ENCODE data around the gene ATP8B1.

The ATP8B1 gene

DNA sequence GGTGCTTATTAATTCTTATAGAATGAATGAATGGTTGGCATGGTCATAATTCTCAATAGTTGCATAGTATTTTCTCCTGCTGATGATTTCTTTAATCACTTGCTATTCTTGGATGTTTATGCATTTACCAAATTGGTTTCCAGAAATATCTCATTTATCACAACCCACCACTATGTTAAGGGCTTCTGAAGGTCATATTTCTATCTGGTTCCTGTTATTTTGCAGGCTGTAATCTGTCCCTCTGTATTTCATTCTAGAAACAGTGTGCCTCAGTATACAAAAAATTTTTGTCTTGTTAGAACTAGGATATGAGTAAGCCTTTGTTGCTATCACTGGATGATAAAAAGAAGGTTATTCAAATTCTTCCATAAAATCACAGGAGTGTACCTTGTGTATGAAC, 6.1 kb upstream of the ATP8B1 start:
- no peak overlapping the region for H2AFZ ChIP-seq (ENCODE audit: low read depth, low read length)
- no peaks in the 10 kb centered on the region for H3K27me3 ChIP-seq (ENCODE audit: insufficient read depth, low read length, poor library complexity)
- no peak overlapping the region for H3K4me2 ChIP-seq (ENCODE audit: insufficient read depth, low read length)
- no peak overlapping the region for H3K9ac ChIP-seq (ENCODE audit: low read depth, low read length)
- ATAC-seq (ENCODE audit: insufficient read depth, low read depth) (no peak), DNase-seq (no peak)
- peaks cover 5% of the 10 kb centered on the region for H3K9me3 ChIP-seq (ENCODE audit: insufficient read depth, low read length, severe bottlenecking)
- no peaks in the 10 kb centered on the region for H4K20me1 ChIP-seq (ENCODE audit: insufficient read depth, low read length)
- no peaks in the 10 kb centered on the region for H3K79me2 ChIP-seq (ENCODE audit: insufficient read depth, low read length)
- no peaks in the 10 kb centered on the region for H3K36me3 ChIP-seq (ENCODE audit: insufficient read depth, low read length)
- H3K4me3 ChIP-seq (ENCODE audit: low read depth in 1 of 2, low read length in 2 of 2) = no peak overlapping the region
- no peak overlapping the region for H3K27ac ChIP-seq (ENCODE audit: low read length)
- no peak for TF ChIP-seq EZH2 (IDR thresholded peaks at IDR 0.05; ENCODE audit: borderline replicate concordance, low read depth, low read length, severe bottlenecking)
- TF ChIP-seq, protein P1, sequence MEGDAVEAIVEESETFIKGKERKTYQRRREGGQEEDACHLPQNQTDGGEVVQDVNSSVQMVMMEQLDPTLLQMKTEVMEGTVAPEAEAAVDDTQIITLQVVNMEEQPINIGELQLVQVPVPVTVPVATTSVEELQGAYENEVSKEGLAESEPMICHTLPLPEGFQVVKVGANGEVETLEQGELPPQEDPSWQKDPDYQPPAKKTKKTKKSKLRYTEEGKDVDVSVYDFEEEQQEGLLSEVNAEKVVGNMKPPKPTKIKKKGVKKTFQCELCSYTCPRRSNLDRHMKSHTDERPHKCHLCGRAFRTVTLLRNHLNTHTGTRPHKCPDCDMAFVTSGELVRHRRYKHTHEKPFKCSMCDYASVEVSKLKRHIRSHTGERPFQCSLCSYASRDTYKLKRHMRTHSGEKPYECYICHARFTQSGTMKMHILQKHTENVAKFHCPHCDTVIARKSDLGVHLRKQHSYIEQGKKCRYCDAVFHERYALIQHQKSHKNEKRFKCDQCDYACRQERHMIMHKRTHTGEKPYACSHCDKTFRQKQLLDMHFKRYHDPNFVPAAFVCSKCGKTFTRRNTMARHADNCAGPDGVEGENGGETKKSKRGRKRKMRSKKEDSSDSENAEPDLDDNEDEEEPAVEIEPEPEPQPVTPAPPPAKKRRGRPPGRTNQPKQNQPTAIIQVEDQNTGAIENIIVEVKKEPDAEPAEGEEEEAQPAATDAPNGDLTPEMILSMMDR (IDR thresholded peaks at IDR 0.05; ENCODE audit: borderline replicate concordance, extremely low read depth, low read length, poor library complexity, severe bottlenecking) = no peak
- no peaks in the 10 kb centered on the region for H3K4me1 ChIP-seq (ENCODE audit: insufficient read depth, low read length)

DNA sequence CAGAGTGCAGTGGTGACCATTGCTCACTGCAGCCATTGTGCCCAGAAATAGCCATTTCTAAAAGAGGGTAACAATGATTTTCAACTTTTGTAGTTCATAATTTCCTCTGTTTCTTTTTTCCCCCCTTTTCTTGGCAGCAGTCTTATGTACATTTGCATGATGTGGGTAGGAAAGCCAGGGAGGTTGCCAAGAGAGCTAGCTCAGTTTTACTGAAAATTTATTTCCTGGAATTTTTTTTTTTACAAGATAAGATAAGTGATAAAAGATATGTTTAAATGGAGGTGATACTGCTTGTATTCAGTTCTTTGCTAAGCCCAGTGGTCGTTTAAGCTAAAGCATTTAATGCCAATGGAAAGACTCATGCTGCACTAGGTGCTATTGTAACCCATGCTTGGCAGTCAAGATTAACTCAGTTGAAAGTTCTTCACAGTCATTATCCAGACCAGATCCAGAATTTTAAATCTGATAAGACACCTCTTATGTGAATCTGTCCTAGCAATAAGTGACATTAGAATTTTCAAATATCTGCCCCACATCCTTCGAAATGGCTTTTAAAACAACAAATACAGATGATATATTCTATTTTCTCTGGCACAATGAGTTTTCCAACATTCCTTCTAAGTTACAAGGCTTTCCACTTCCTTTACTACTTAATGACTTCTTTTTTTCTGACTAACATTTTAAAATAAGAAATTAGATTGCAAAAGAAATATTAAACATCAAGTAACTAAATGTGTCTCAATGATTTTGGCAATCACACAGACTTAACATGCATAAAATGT, 4.4 kb upstream of the ATP8B1 start:
- Histone ChIP-seq H3K27me3 (ENCODE audit: insufficient read depth, low read length, poor library complexity) (no peaks in the 10 kb centered on the region), H3K4me1 (ENCODE audit: insufficient read depth, low read length) (no peaks in the 10 kb centered on the region), H3K27ac (ENCODE audit: low read length) (no peak overlapping the region), H3K4me2 (ENCODE audit: insufficient read depth, low read length) (no peak overlapping the region), H2AFZ (ENCODE audit: low read depth, low read length) (no peak overlapping the region), H3K9ac (ENCODE audit: low read depth, low read length) (no peak overlapping the region), H4K20me1 (ENCODE audit: insufficient read depth, low read length) (no peaks in the 10 kb centered on the region), H3K4me3 (ENCODE audit: low read depth in 1 of 2, low read length in 2 of 2) (no peak overlapping the region), H3K36me3 (ENCODE audit: insufficient read depth, low read length) (no peaks in the 10 kb centered on the region), H3K9me3 (ENCODE audit: insufficient read depth, low read length, severe bottlenecking) (peaks cover 5% of the 10 kb centered on the region), H3K79me2 (ENCODE audit: insufficient read depth, low read length) (no peaks in the 10 kb centered on the region)
- TF ChIP-seq, protein P1 (IDR thresholded peaks at IDR 0.05; ENCODE audit: borderline replicate concordance, extremely low read depth, low read length, poor library complexity, severe bottlenecking) = no peak
- no peak for TF ChIP-seq EZH2 (IDR thresholded peaks at IDR 0.05; ENCODE audit: borderline replicate concordance, low read depth, low read length, severe bottlenecking)
- ATAC-seq (ENCODE audit: insufficient read depth, low read depth) (no peak), DNase-seq (no peak)

DNA sequence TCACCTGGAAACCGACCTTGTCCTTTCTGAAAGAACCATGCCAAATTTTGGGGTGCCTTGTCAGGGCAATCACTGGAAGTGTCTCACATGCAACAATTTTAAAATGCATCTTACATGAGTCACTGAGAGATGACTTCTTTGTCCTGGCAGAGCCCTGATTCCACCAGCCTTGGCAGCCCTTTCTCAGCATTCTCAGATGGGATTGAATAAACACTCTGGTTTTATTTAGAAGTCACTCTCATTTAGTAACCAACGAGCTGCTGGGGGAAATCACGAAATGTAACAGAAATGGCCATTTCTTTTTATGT, 3.8 kb upstream of the ATP8B1 start:
- no peak for TF ChIP-seq EZH2 (IDR thresholded peaks at IDR 0.05; ENCODE audit: borderline replicate concordance, low read depth, low read length, severe bottlenecking)
- TF ChIP-seq, protein P1 (IDR thresholded peaks at IDR 0.05; ENCODE audit: borderline replicate concordance, extremely low read depth, low read length, poor library complexity, severe bottlenecking) = no peak
- H3K4me2 ChIP-seq (ENCODE audit: insufficient read depth, low read length) = no peak overlapping the region

More for the DNA sequence above, 3.8 kb upstream of the ATP8B1 start:
- H4K20me1 ChIP-seq (ENCODE audit: insufficient read depth, low read length) = no peaks in the 10 kb centered on the region
- H2AFZ ChIP-seq (ENCODE audit: low read depth, low read length) = no peak overlapping the region
- H3K4me1 ChIP-seq (ENCODE audit: insufficient read depth, low read length) = no peaks in the 10 kb centered on the region
- peaks cover 3% of the 10 kb centered on the region for H3K27me3 ChIP-seq (ENCODE audit: insufficient read depth, low read length, poor library complexity)
- no peak overlapping the region for H3K9ac ChIP-seq (ENCODE audit: low read depth, low read length)
- ATAC-seq (ENCODE audit: insufficient read depth, low read depth) (no peak), DNase-seq (no peak)
- no peaks in the 10 kb centered on the region for H3K36me3 ChIP-seq (ENCODE audit: insufficient read depth, low read length)
- H3K9me3 ChIP-seq (ENCODE audit: insufficient read depth, low read length, severe bottlenecking) = peaks cover under 1% of the 10 kb centered on the region
- no peak overlapping the region for H3K27ac ChIP-seq (ENCODE audit: low read length)
- no peak overlapping the region for H3K4me3 ChIP-seq (ENCODE audit: low read depth in 1 of 2, low read length in 2 of 2)
- no peaks in the 10 kb centered on the region for H3K79me2 ChIP-seq (ENCODE audit: insufficient read depth, low read length)

Measured in DND-41 (cell line).